ENCODE results near the gene OPHN1. TPM values are rescaled to one million over a fixed set of nuclear protein-coding genes. Genes with fewer than 3 reads are reported as not detected.

Gene OPHN1
- total and polyA plus RNA-seq, 10 of the 15 experiments (the other 5 are each of a cell fraction or from before 2014, with no cell fraction given) = under 0.01 to 0.03 (median 0.03) TPM; not detected in 6

DNA sequence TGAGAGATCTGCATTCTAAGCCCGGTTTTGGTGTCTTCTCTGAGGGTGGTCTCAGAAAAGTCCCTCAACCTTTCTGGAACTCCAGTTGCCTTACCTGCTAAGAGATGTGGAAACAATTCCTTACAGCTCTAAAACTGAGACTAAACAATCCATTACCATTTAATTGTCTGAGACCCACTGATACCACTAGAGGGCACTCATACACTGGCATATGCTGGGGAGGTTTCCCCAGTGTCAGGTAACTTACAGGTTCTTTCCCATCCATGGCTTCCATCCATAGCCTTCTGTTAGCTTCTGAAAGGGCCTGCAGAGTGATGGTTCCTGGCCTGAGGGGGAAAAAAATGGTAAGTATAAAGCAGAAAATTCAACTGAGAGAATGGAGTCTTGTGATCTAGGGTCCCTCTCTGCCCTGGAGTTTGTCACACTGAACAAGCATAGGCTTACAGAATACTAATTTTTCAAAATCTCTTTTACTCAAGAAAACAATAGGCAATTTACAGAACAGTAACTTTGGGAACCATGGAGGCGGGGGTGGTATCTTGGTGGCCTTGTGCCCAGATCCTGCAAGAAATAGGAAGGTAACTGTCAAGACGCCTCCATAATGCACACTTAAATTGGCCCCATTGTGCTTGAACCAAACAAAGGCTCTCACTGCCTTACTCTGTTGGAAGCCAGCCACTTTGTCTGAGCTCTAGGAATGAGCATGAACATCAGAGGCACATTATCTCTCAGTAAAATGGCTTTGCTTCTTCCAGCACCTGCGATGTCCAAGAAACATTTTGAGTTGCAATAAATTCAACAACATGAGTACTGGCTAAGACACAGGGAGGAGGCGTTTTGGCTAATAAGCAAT, 236.1 kb downstream of the OPHN1 start:
- Histone ChIP-seq H3K27me3 (replicated peaks in 1 of 2; ENCODE audit: control insufficient read depth in 2 of 2, insufficient read depth in 2 of 2, low read length in 1 of 2) (no peaks in the 10 kb centered on the region), H3K36me3 (ENCODE audit: control insufficient read depth in 2 of 2, insufficient read depth in 2 of 2, low read length in 1 of 2) (no peaks in the 10 kb centered on the region), H3K27ac (ENCODE audit: control insufficient read depth, insufficient read depth) (no peak overlapping the region), H3K4me3 (no peak overlapping the region), H4K20me1 (ENCODE audit: control insufficient read depth, insufficient read depth) (no peaks in the 10 kb centered on the region), H3K9ac (ENCODE audit: control insufficient read depth, insufficient read depth, low read length) (no peak overlapping the region), H3K9me3 (replicated peaks; ENCODE audit: control insufficient read depth, insufficient read depth, low read length) (no peaks in the 10 kb centered on the region), H2AFZ (ENCODE audit: control insufficient read depth, low read depth, low read length) (no peak overlapping the region), H3K4me1 (ENCODE audit: control insufficient read depth, insufficient read depth, low read length) (no peaks in the 10 kb centered on the region), H3K79me2 (ENCODE audit: control insufficient read depth, insufficient read depth, low read length) (no peaks in the 10 kb centered on the region), H3K4me2 (ENCODE audit: control insufficient read depth, insufficient read depth) (no peak overlapping the region)
- SMC1A ChIA-PET (ENCODE audit: uncharacterized antibody, unreplicated experiment) = interaction anchor here (0.9 to 1.5 kb wide), 6 partner anchors 12 to 1025 kb away, joined by 3 to 11 read pairs (median 4); no protein-coding TSS in a partner anchor
- BruUV-seq (replicated peaks) = no TSS peak
- in situ Hi-C loops (cut with MboI) = loop anchor here (5.0 to 25.0 kb wide), 3 partner anchors 268 to 1090 kb away; no protein-coding TSS in a partner anchor
- FAIRE-seq = no peak
- POLR2A ChIA-PET = no interaction called here
- CTCF ChIA-PET = interaction anchor here (0.7 to 1.7 kb wide), 16 partner anchors 11 to 1091 kb away, joined by 3 to 15 read pairs (median 4); no protein-coding TSS in a partner anchor
- WGBS (ENCODE audit: insufficient coverage, insufficient replicate concordance, low lambda C conversion rate, missing lambda C conversion rate) = 19% methylated on average over 5 of the region's 5 CpGs
- TF ChIP-seq SMC3 (IDR thresholded peaks at IDR 0.05; ENCODE audit: borderline replicate concordance, low read length) (peak; percentile 68; the same call in 1 of the 2 replicates), RAD21 (IDR thresholded peaks at IDR 0.05; ENCODE audit: insufficient read depth, low read depth, low read length) (peak; percentile 94), YY1 (IDR thresholded peaks at IDR 0.05; ENCODE audit: low read depth, low read length) (peak; percentile 57; the same call in 1 of the 2 replicates), YBX1 (IDR thresholded peaks at IDR 0.05) (no peak), ZNF24 (IDR thresholded peaks at IDR 0.05) (no peak), SIX5 (IDR thresholded peaks at IDR 0.05; ENCODE audit: low read depth, low read length, severe bottlenecking) (no peak)
- TF ChIP-seq, protein P1, sequence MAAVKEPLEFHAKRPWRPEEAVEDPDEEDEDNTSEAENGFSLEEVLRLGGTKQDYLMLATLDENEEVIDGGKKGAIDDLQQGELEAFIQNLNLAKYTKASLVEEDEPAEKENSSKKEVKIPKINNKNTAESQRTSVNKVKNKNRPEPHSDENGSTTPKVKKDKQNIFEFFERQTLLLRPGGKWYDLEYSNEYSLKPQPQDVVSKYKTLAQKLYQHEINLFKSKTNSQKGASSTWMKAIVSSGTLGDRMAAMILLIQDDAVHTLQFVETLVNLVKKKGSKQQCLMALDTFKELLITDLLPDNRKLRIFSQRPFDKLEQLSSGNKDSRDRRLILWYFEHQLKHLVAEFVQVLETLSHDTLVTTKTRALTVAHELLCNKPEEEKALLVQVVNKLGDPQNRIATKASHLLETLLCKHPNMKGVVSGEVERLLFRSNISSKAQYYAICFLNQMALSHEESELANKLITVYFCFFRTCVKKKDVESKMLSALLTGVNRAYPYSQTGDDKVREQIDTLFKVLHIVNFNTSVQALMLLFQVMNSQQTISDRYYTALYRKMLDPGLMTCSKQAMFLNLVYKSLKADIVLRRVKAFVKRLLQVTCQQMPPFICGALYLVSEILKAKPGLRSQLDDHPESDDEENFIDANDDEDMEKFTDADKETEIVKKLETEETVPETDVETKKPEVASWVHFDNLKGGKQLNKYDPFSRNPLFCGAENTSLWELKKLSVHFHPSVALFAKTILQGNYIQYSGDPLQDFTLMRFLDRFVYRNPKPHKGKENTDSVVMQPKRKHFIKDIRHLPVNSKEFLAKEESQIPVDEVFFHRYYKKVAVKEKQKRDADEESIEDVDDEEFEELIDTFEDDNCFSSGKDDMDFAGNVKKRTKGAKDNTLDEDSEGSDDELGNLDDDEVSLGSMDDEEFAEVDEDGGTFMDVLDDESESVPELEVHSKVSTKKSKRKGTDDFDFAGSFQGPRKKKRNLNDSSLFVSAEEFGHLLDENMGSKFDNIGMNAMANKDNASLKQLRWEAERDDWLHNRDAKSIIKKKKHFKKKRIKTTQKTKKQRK (IDR thresholded peaks at IDR 0.05; ENCODE audit: low read depth, low read length) = no peak
- TF ChIP-seq, protein P2, sequence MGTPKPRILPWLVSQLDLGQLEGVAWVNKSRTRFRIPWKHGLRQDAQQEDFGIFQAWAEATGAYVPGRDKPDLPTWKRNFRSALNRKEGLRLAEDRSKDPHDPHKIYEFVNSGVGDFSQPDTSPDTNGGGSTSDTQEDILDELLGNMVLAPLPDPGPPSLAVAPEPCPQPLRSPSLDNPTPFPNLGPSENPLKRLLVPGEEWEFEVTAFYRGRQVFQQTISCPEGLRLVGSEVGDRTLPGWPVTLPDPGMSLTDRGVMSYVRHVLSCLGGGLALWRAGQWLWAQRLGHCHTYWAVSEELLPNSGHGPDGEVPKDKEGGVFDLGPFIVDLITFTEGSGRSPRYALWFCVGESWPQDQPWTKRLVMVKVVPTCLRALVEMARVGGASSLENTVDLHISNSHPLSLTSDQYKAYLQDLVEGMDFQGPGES (IDR thresholded peaks at IDR 0.05) = no peak
- TF ChIP-seq, protein P3, sequence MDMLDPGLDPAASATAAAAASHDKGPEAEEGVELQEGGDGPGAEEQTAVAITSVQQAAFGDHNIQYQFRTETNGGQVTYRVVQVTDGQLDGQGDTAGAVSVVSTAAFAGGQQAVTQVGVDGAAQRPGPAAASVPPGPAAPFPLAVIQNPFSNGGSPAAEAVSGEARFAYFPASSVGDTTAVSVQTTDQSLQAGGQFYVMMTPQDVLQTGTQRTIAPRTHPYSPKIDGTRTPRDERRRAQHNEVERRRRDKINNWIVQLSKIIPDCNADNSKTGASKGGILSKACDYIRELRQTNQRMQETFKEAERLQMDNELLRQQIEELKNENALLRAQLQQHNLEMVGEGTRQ (IDR thresholded peaks at IDR 0.05; ENCODE audit: borderline replicate concordance, low read depth, low read length) = no peak
- TF ChIP-seq, protein P4, sequence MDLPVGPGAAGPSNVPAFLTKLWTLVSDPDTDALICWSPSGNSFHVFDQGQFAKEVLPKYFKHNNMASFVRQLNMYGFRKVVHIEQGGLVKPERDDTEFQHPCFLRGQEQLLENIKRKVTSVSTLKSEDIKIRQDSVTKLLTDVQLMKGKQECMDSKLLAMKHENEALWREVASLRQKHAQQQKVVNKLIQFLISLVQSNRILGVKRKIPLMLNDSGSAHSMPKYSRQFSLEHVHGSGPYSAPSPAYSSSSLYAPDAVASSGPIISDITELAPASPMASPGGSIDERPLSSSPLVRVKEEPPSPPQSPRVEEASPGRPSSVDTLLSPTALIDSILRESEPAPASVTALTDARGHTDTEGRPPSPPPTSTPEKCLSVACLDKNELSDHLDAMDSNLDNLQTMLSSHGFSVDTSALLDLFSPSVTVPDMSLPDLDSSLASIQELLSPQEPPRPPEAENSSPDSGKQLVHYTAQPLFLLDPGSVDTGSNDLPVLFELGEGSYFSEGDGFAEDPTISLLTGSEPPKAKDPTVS (IDR thresholded peaks at IDR 0.05; ENCODE audit: low read depth, low read length) = no peak
- TF ChIP-seq, protein P5, sequence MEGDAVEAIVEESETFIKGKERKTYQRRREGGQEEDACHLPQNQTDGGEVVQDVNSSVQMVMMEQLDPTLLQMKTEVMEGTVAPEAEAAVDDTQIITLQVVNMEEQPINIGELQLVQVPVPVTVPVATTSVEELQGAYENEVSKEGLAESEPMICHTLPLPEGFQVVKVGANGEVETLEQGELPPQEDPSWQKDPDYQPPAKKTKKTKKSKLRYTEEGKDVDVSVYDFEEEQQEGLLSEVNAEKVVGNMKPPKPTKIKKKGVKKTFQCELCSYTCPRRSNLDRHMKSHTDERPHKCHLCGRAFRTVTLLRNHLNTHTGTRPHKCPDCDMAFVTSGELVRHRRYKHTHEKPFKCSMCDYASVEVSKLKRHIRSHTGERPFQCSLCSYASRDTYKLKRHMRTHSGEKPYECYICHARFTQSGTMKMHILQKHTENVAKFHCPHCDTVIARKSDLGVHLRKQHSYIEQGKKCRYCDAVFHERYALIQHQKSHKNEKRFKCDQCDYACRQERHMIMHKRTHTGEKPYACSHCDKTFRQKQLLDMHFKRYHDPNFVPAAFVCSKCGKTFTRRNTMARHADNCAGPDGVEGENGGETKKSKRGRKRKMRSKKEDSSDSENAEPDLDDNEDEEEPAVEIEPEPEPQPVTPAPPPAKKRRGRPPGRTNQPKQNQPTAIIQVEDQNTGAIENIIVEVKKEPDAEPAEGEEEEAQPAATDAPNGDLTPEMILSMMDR (IDR thresholded peaks at IDR 0.05 in 2 of 3, conservative IDR thresholded peaks at IDR 0.05 in 1 of 3; ENCODE audit: control insufficient read depth in 2 of 3, extremely low read depth in 1 of 3, insufficient read depth in 1 of 3, low read depth in 3 of 3, low read length in 3 of 3) = peak; percentile 66 to 80 (median 78)
- intact Hi-C loops (cut with micrococcal nuclease; ENCODE audit: unreplicated experiment) = loop anchor here (1.0 to 5.0 kb wide), 2 partner anchors 265 to 515 kb away; no protein-coding TSS in a partner anchor
- ATAC-seq = peak; percentile 84
- no peak for DNase-seq (ENCODE audit: low read depth, low spot score)
- RAD21 ChIA-PET (ENCODE audit: unreplicated experiment) = interaction anchor here (0.7 to 1.9 kb wide), 8 partner anchors 13 to 612 kb away, joined by 3 to 12 read pairs (median 4); no protein-coding TSS in a partner anchor
